GM12878 (cell line): Measurements from ENCODE around the gene KIR3DL3. TPM values are rescaled to one million over a fixed set of nuclear protein-coding genes. Genes with fewer than 3 reads are reported as not detected.
A peak's percentile ranks its signal among the peaks of the same experiment; 100 is the strongest.

Experiments used
- ATAC-seq: fragments of 200-7000 bp; cut with Tn5 transposase; 3 replicates; pipeline ENCODE4 v1.9.1; 2020; ENCODE audit warnings: mild to moderate bottlenecking, moderate library complexity
- BruUV-seq: library from RNA; stranded (reverse); fragments of 400-500 nt; replicated peaks from 2 replicates; lab custom pipeline; 2021; lab: Mats Ljungman, UMichigan
- CTCF ChIA-PET: fragments of 300-600 bp; sonication (Branson Sonifier 250); formaldehyde crosslinking; extraction: SDS; loops from one replicate; lab custom pipeline; 2021; ENCODE audit warnings: inconsistent platforms; lab: Yijun Ruan, JAX
- POLR2A ChIA-PET: fragments of 350-600 bp; formaldehyde crosslinking; extraction: SDS; loops from one replicate; lab custom pipeline; 2021; ENCODE audit warnings: inconsistent platforms; lab: Charles Lee
- RAD21 ChIA-PET: fragments of 300-600 bp; sonication (Branson Sonifier 250); formaldehyde crosslinking; loops from one replicate; lab custom pipeline; 2023; ENCODE audit warnings: antibody characterized with exemption; ENCODE audit not compliant: unreplicated experiment; lab: Charles Lee
- SMC1A ChIA-PET: fragments of 300-600 bp; sonication (Branson Sonifier 250); formaldehyde crosslinking; loops from one replicate; lab custom pipeline; 2023; ENCODE audit not compliant: unreplicated experiment, uncharacterized antibody; lab: Charles Lee
- DNase-seq: peaks from one replicate; pipeline ENCODE4 v3.0.0-alpha.2; 2011; ENCODE audit warnings: low read depth, low spot score
- FAIRE-seq: peaks from 3 replicates; lab custom pipeline; 2011; peaks lifted over from hg19 to GRCh38; lab: Jason Lieb, UNC
- H2AFZ ChIP-seq: 2 replicates; pipeline ENCODE4 v1.6.0; 2011; ENCODE audit warnings: low read depth, low read length, control low read depth; ENCODE audit not compliant: control insufficient read depth
- H3K27ac ChIP-seq: 2 replicates; pipeline ENCODE4 v1.5.1; 2011; ENCODE audit warnings: control low read depth; ENCODE audit not compliant: control insufficient read depth, insufficient read depth
- H3K27me3 ChIP-seq, 2 experiments: replicated peaks in 1 of 2; 2 replicates each; pipeline versions ENCODE4 v1.6.0 to v1.6.1; 2011; ENCODE audit warnings: low read length in 1 of 2; ENCODE audit not compliant: control insufficient read depth in 2 of 2, insufficient read depth in 2 of 2
- H3K36me3 ChIP-seq, 2 experiments: 2 replicates each; pipeline ENCODE4 v1.5.1; 2011; ENCODE audit warnings: low read length in 1 of 2; ENCODE audit not compliant: control insufficient read depth in 2 of 2, insufficient read depth in 2 of 2
- H3K4me1 ChIP-seq: 2 replicates; pipeline ENCODE4 v1.6.1; 2011; ENCODE audit warnings: mild to moderate bottlenecking, low read length, moderate library complexity, mixed read lengths; ENCODE audit not compliant: control insufficient read depth, insufficient read depth
- H3K4me2 ChIP-seq: 2 replicates; pipeline ENCODE4 v1.6.0; 2011; ENCODE audit warnings: control low read depth; ENCODE audit not compliant: control insufficient read depth, insufficient read depth
- H3K4me3 ChIP-seq: fragments of 200-600 bp; sonication (generic); 2 replicates; pipeline ENCODE4 v1.5.1; 2016
- H3K79me2 ChIP-seq: 2 replicates; pipeline ENCODE4 v1.6.0; 2011; ENCODE audit warnings: low read length; ENCODE audit not compliant: control insufficient read depth, insufficient read depth
- H3K9ac ChIP-seq: 2 replicates; pipeline ENCODE4 v1.8.0; 2011; ENCODE audit warnings: low read length, control low read depth, mixed read lengths; ENCODE audit not compliant: control insufficient read depth, insufficient read depth
- H3K9me3 ChIP-seq: replicated peaks from 3 replicates; pipeline ENCODE4 v1.5.1; 2011; ENCODE audit warnings: mild to moderate bottlenecking, low read length; ENCODE audit not compliant: control insufficient read depth, insufficient read depth
- H4K20me1 ChIP-seq: 2 replicates; pipeline ENCODE4 v1.6.0; 2011; ENCODE audit not compliant: control insufficient read depth, insufficient read depth
- CBFB ChIP-seq: IDR thresholded peaks from 2 replicates; pipeline ENCODE4 v1.6.1; 2016; ENCODE audit warnings: antibody characterized with exemption, low read depth
- GABPA ChIP-seq: IDR thresholded peaks from 2 replicates; pipeline ENCODE4 v1.6.1; 2014; ENCODE audit warnings: antibody characterized with exemption, low read depth, mild to moderate bottlenecking, inconsistent platforms
- RAD21 ChIP-seq: IDR thresholded peaks from 2 replicates; pipeline ENCODE4 v1.6.1; 2011; ENCODE audit warnings: mild to moderate bottlenecking, low read depth, low read length, moderate library complexity; ENCODE audit not compliant: insufficient read depth
- RAD51 ChIP-seq: fragments of 450-650 bp; IDR thresholded peaks from 2 replicates; pipeline ENCODE4 v1.6.1; 2016; ENCODE audit warnings: moderate library complexity, mild to moderate bottlenecking, inconsistent platforms
- RUNX3 ChIP-seq: IDR thresholded peaks from 2 replicates; pipeline ENCODE4 v1.6.1; 2012; ENCODE audit warnings: low read length, inconsistent platforms
- SKIL ChIP-seq: fragments of 450-650 bp; IDR thresholded peaks from 2 replicates; pipeline ENCODE4 v1.6.1; 2017; ENCODE audit warnings: mild to moderate bottlenecking, low read depth, inconsistent platforms; ENCODE audit not compliant: poor library complexity, severe bottlenecking
- TCF12 ChIP-seq: IDR thresholded peaks from 2 replicates; pipeline ENCODE4 v1.6.1; 2011; ENCODE audit warnings: low read depth, mild to moderate bottlenecking, low read length
- TCF3 ChIP-seq: IDR thresholded peaks from 2 replicates; pipeline ENCODE4 v1.6.1; 2012; ENCODE audit warnings: low read depth, mild to moderate bottlenecking, low read length, borderline replicate concordance; ENCODE audit not compliant: insufficient read depth
- YY1 ChIP-seq: IDR thresholded peaks from 2 replicates; pipeline ENCODE4 v1.6.1; 2011; ENCODE audit warnings: low read depth, mild to moderate bottlenecking, low read length
- WGBS: methylation state at CpG from one replicate; pipeline ENCODE4 v1.1.6; 2016; ENCODE audit warnings: low lambda C conversion rate; ENCODE audit not compliant: insufficient replicate concordance, insufficient coverage; ENCODE audit errors: missing lambda C conversion rate; 5-methylcytosine and 5-hydroxymethylcytosine counted together
- in situ Hi-C: fragments of 300-500 bp; cut with MboI; formaldehyde crosslinking; loops from 9 replicates; pipeline ENCODE4 v1.14.3; 2018; ENCODE audit warnings: mixed read lengths
- intact Hi-C: fragments of 100-400 bp; cut with micrococcal nuclease; formaldehyde crosslinking; loops from one replicate; pipeline ENCODE4 v1.14.2; 2022; ENCODE audit not compliant: unreplicated experiment
- polyA plus RNA-seq, 11 experiments: library from polyadenylated mRNA; depleted of rRNA in 4 of 11; unstranded in 6 of 11; stranded (reverse) in 5 of 11; fragments of >200 nt; fragmentation: Nextera tagmentation in 4 of 11; fragmentation: Illumina TruSeq in 1 of 11; extraction: Ambion mirVana in 4 of 11; extraction: Trizol in 1 of 11; gene quantifications; 1 replicate in 1 of 11; 2 replicates in 10 of 11; pipeline versions ENCODE4 v1.2.1 to v1.2.3, GENCODE V29; 2011 to 2016; ENCODE audit warnings: inconsistent platforms in 2 of 11, missing spikeins in 2 of 11, low read depth in 1 of 11
- total RNA-seq, 4 experiments: library from RNA; depleted of rRNA in 3 of 4; stranded (reverse); fragments of >200 nt in 3 of 4; fragmentation: Illumina TruSeq in 1 of 4; extraction: Trizol in 1 of 4; gene quantifications; 2 replicates each; pipeline versions ENCODE4 v1.2.1 to v1.2.3, GENCODE V29; 2013 to 2021
- TF ChIP-seq, protein P1 (sequence below): IDR thresholded peaks from 2 replicates; pipeline ENCODE4 v1.6.1; 2011; ENCODE audit warnings: borderline replicate concordance, low read depth, mild to moderate bottlenecking, moderate library complexity, mixed read lengths, low read length; ENCODE audit not compliant: insufficient read depth; ENCODE audit errors: extremely low read length

Gene KIR3DL3
- total and polyA plus RNA-seq, 10 of the 15 experiments (the other 5 are each of a cell fraction or from before 2014, with no cell fraction given): not detected

DNA sequence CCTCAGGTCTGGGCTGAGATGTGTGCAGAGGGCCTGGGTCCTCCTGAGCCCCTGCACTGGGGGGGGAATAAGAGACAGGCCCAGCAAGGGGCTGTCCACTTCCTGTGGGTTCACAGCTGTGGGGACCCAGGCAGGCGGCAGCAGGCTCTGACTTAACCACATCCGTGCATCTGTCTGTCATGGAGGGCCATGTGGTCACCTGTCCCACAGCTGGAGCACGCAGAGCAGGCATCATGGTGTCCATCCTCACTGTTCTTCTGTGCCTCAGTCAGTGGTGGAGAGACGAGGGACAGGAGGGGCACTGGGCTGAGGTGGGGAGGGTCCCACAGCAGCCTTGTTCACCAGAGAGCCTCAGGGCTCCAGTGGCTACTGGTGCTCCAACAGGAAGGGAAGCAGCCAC is 16.3 kb upstream of the KIR3DL3 start:
- in situ Hi-C loops: no loop called here
- RAD21 ChIA-PET: no interaction called here
- Histone ChIP-seq H3K4me2 (peak overlapping the region; percentile 22; the same call in 1 of the 2 replicates), H4K20me1 (no peaks in the 10 kb centered on the region), H3K4me1 (peaks cover 9% of the 10 kb centered on the region), H3K36me3 (no peaks in the 10 kb centered on the region), H3K4me3 (no peak overlapping the region), H3K9me3 (no peaks in the 10 kb centered on the region), H3K9ac (no peak overlapping the region), H3K27ac (no peak overlapping the region), H2AFZ (peak overlapping the region; percentile 24; the same call in 1 of the 2 replicates), H3K79me2 (no peaks in the 10 kb centered on the region), H3K27me3 (no peaks in the 10 kb centered on the region; a peak in 1 of 4 replicates)
- no peak for ATAC-seq
- no peak for DNase-seq
- WGBS: 3% methylated on average over 4 of the region's 4 CpGs
- TF ChIP-seq TCF3: peak; percentile 90
- TF ChIP-seq SKIL: no peak
- 0 out of 2 replicates have a peak, but pooled peaks have one; percentile 12 for TF ChIP-seq YY1
- TF ChIP-seq RUNX3: peak; percentile 87
- 0 out of 2 replicates have a peak, but pooled peaks have one; percentile 34 for TF ChIP-seq GABPA
- TF ChIP-seq, protein P1, sequence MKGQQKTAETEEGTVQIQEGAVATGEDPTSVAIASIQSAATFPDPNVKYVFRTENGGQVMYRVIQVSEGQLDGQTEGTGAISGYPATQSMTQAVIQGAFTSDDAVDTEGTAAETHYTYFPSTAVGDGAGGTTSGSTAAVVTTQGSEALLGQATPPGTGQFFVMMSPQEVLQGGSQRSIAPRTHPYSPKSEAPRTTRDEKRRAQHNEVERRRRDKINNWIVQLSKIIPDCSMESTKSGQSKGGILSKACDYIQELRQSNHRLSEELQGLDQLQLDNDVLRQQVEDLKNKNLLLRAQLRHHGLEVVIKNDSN: peak; percentile 23
- TF ChIP-seq RAD21: no peak
- TF ChIP-seq RAD51: no peak
- TF ChIP-seq CBFB: no peak
- TF ChIP-seq TCF12: peak; percentile 83
- POLR2A ChIA-PET: no interaction called here
- SMC1A ChIA-PET: no interaction called here
- intact Hi-C loops: no loop called here
- CTCF ChIA-PET: interaction anchor here (0.7 to 1.2 kb wide), 2 partner anchors 34 to 54 kb away, joined by 3 to 4 read pairs; no protein-coding TSS in a partner anchor
- BruUV-seq: no TSS peak
- FAIRE-seq: no peak
